ENCODE results near the gene METAP2. TPM values are rescaled to one million over a fixed set of nuclear protein-coding genes. Genes with fewer than 3 reads are reported as not detected.

METAP2 gene
- 83.8 and 90.6 TPM in 2 replicates for total RNA-seq
- long read RNA-seq, transcript METAP2-202 (11 exons, 3,601 nt): major isoform, 187 of 259 reads
- long read RNA-seq, transcript METAP2-210 (11 exons, 1,874 nt): minor isoform, 39 of 259 reads
- long read RNA-seq, partial matches to known transcripts: 24 of 259 reads
- long read RNA-seq, other reads (novel, unspliced or antisense): 7 of 259 reads

DNA sequence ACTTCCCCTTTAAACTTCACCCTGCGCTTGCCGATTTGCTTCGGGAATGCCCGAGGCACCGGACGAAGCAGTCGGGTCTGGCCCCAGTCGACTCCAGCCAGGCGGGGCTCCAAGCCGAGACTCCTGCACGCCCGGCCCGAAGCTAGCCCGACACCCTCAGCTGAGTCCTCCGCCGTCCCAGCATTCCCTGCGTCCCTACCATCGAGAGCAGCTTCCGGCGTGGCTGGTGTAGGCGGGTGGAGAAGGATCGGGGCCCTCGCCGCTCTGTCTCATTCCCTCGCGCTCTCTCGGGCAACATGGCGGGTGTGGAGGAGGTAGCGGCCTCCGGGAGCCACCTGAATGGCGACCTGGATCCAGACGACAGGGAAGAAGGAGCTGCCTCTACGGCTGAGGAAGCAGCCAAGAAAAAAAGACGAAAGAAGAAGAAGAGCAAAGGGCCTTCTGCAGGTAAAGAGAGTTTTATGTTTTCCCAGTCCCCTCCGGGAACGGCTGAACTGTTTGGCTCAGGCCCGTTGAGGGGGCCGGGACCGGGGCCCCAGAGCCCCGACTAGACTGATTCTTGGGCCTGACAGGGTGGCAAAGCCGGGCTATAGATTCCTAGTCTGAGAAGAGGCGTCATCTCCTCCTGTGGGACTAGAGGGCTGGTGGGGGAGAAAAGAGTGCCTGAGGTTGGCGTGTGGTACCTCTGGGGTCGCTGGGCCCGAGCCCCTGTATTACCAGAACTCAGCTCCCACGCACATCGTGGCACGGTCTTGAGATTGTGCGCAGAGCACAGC lies at the start of gene METAP2:
TSS of gene METAP2 (plus strand) at position 269 of the 776 bp plus-strand sequence. CDS start at position 297, 28 bp downstream.
- Mint-ChIP-seq H3K27me3 (no peaks in the 10 kb centered on the region), H3K36me3 (ENCODE audit: insufficient read depth) (peaks cover 15% of the 10 kb centered on the region), H3K9me3 (ENCODE audit: low read depth) (no peaks in the 10 kb centered on the region), H3K4me3 (ENCODE audit: low read depth) (peak within 1 kb of the TSS; percentile 99), H3K4me1 (ENCODE audit: low read depth) (peaks cover 18% of the 10 kb centered on the region), H3K27ac (peak within 1 kb of the TSS; percentile 100)
- TF ChIP-seq, protein P1, sequence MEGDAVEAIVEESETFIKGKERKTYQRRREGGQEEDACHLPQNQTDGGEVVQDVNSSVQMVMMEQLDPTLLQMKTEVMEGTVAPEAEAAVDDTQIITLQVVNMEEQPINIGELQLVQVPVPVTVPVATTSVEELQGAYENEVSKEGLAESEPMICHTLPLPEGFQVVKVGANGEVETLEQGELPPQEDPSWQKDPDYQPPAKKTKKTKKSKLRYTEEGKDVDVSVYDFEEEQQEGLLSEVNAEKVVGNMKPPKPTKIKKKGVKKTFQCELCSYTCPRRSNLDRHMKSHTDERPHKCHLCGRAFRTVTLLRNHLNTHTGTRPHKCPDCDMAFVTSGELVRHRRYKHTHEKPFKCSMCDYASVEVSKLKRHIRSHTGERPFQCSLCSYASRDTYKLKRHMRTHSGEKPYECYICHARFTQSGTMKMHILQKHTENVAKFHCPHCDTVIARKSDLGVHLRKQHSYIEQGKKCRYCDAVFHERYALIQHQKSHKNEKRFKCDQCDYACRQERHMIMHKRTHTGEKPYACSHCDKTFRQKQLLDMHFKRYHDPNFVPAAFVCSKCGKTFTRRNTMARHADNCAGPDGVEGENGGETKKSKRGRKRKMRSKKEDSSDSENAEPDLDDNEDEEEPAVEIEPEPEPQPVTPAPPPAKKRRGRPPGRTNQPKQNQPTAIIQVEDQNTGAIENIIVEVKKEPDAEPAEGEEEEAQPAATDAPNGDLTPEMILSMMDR (IDR thresholded peaks at IDR 0.05; ENCODE audit: unreplicated experiment): no peak
- peak; percentile 91 for DNase-seq (ENCODE audit: low spot score, unreplicated experiment)

DNA sequence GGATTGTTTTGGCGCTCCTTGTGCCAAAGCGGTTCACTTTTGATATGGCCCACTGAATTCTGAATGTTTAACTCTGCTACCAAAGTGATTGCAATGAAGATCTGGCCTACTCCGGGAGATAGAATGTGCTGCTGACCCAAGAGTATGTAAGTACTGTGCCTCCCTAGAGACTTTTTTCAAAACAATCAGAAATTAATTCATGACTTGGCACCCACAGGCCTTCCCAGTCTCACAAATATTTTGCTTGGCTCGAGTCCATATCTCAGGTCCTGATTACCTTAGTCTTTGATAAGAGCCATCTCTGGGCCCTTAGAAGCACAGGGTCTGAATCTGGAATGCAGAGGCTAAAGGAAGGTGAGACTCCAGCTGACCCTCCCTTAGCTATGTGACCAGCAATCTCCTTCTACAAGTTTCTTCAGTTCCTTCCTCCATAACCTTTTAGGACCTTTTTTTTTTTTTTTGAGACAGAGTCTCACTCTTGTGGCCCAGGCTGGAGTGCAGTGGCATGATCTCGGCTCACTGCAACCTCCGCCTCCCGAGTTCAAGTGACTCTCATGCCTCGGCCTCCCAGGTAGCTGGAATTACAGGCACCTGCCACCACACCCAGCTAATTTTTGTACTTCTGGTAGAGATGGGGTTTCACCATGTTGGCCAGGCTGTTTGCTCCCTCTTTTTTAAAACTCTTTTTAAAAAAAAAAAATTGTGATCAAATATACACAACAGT lies 49.5 kb upstream of the METAP2 start:
- TF ChIP-seq, protein P1 (IDR thresholded peaks at IDR 0.05; ENCODE audit: unreplicated experiment): no peak
- Mint-ChIP-seq H3K27me3 (no peaks in the 10 kb centered on the region), H3K27ac (no peak overlapping the region), H3K4me3 (ENCODE audit: low read depth) (no peak overlapping the region), H3K36me3 (ENCODE audit: insufficient read depth) (peaks cover 1% of the 10 kb centered on the region), H3K9me3 (ENCODE audit: low read depth) (peaks cover 6% of the 10 kb centered on the region), H3K4me1 (ENCODE audit: low read depth) (peaks cover 4% of the 10 kb centered on the region)
- no peak for DNase-seq (ENCODE audit: low spot score, unreplicated experiment)

DNA sequence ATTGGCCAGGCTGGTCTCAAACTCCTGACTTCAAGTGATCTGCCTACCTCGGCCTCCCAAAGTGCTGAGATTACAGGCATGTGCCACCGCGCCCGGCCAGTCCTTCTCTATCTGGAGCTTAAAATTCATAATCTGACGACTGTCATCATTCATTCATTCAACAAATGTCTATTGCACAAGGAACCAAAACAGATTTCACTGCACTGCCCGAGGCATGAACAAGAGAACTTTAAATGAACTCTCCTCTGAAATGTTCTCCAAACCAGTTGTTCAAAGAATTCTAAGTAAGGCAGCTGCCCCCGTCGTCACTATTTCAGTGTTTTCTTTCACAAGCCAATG lies 44.8 kb upstream of the METAP2 start:
- Mint-ChIP-seq H3K9me3 (ENCODE audit: low read depth) (peaks cover 6% of the 10 kb centered on the region), H3K4me1 (ENCODE audit: low read depth) (peaks cover 4% of the 10 kb centered on the region), H3K27me3 (peaks cover 2% of the 10 kb centered on the region), H3K27ac (peak overlapping the region; percentile 55), H3K4me3 (ENCODE audit: low read depth) (no peak overlapping the region), H3K36me3 (ENCODE audit: insufficient read depth) (peaks cover 1% of the 10 kb centered on the region)
- no peak for DNase-seq (ENCODE audit: low spot score, unreplicated experiment)
- TF ChIP-seq, protein P1 (IDR thresholded peaks at IDR 0.05; ENCODE audit: unreplicated experiment): no peak

DNA sequence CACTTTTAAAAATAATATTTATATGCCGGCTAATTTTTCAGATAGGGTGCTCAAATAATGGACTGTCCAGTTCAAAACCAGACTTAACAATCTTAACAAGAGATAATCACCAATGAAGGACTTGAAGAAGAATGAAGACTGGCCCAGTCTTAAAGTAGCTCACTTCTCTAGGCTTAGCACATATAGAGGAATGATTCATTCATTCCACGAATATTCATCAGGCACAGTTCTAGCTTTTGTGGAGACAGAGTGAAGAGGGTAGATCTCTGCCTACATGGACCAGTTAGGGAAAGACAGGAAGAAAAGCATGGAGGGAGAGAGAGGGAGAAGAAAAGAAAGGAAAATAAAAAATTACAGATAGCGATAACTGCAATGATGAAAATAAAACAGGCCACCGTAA lies 42.8 kb upstream of the METAP2 start:
- Mint-ChIP-seq H3K9me3 (ENCODE audit: low read depth) (no peaks in the 10 kb centered on the region), H3K4me1 (ENCODE audit: low read depth) (peaks cover 4% of the 10 kb centered on the region), H3K4me3 (ENCODE audit: low read depth) (no peak overlapping the region), H3K27me3 (peaks cover 2% of the 10 kb centered on the region), H3K27ac (no peak overlapping the region), H3K36me3 (ENCODE audit: insufficient read depth) (no peaks in the 10 kb centered on the region)
- TF ChIP-seq, protein P1 (IDR thresholded peaks at IDR 0.05; ENCODE audit: unreplicated experiment): no peak
- no peak for DNase-seq (ENCODE audit: low spot score, unreplicated experiment)

DNA sequence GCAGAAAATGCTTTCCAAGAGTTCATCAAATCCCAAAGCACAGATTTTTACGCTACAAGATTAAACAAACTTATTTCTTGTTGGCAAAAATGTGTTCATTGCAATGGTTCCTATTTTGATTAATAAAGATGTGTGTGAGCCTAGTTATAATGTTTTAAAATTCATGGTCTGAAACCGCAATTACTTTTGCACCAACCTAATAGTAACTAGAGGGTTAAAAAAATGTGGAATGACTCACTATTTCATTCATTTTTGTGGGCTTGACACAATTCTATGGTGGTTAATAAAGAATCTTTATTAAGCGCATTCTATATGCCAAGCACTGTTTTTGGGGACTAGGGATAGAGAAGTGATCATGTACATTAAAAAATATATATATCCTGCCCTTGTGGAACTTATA lies 38.6 kb upstream of the METAP2 start:
- TF ChIP-seq, protein P1 (IDR thresholded peaks at IDR 0.05; ENCODE audit: unreplicated experiment): no peak
- Mint-ChIP-seq H3K9me3 (ENCODE audit: low read depth) (no peaks in the 10 kb centered on the region), H3K4me3 (ENCODE audit: low read depth) (no peak overlapping the region), H3K27ac (no peak overlapping the region), H3K4me1 (ENCODE audit: low read depth) (no peaks in the 10 kb centered on the region), H3K36me3 (ENCODE audit: insufficient read depth) (no peaks in the 10 kb centered on the region), H3K27me3 (peaks cover 7% of the 10 kb centered on the region)
- DNase-seq (ENCODE audit: low spot score, unreplicated experiment): no peak

Measured in progenitor cell of endocrine pancreas (in vitro differentiated cells).